Lower lobe of right lung (tissue), 2 donors: Measurements from ENCODE around the gene TIMP3. TPM values are rescaled to one million over a fixed set of nuclear protein-coding genes. Genes with fewer than 3 reads are reported as not detected.
A peak's percentile ranks its signal among the peaks of the same experiment; 100 is the strongest.

ENCODE experiments used
- ATAC-seq, 2 donors: fragments of 200-7000 bp; cut with Tn5 transposase; one replicate each; pipeline ENCODE4 v1.9.1; 2020 to 2022; ENCODE audit warnings: mild to moderate bottlenecking in 2 of 2, moderate library complexity in 2 of 2
- DNase-seq: peaks from one replicate; pipeline ENCODE4 v3.0.0-alpha.2; 2020
- H3K27ac ChIP-seq: fragments of 200-600 bp; one replicate; pipeline ENCODE4 v1.8.0; 2022
- H3K27me3 ChIP-seq: fragments of 200-600 bp; one replicate; pipeline ENCODE4 v1.8.0; 2022; ENCODE audit warnings: low read depth
- H3K36me3 ChIP-seq: fragments of 200-600 bp; one replicate; pipeline ENCODE4 v1.8.0; 2022; ENCODE audit warnings: mild to moderate bottlenecking
- H3K4me1 ChIP-seq: fragments of 200-600 bp; one replicate; pipeline ENCODE4 v1.8.0; 2022
- H3K4me3 ChIP-seq: fragments of 200-600 bp; one replicate; pipeline ENCODE4 v1.8.0; 2022; ENCODE audit warnings: mild to moderate bottlenecking
- H3K9me3 ChIP-seq: fragments of 200-600 bp; one replicate; pipeline ENCODE4 v1.8.0; 2022
- intact Hi-C: fragments of 100-400 bp; cut with DNase I; formaldehyde crosslinking; loops from one replicate; pipeline ENCODE4 v1.11.0; 2022
- total RNA-seq: library from RNA; stranded (reverse); fragmentation: NEBNext Ultra II Directional; extraction: Animal tissue kit (Norgen Biotek cat#: 25700); gene quantifications from one replicate; pipeline ENCODE4 v1.2.1, GENCODE V29; 2021
- TF ChIP-seq, protein P1 (sequence below): fragments of 200-600 bp; IDR thresholded peaks from one replicate; pipeline ENCODE4 v1.8.0; 2022; ENCODE audit warnings: antibody characterized with exemption, mild to moderate bottlenecking
- donor health status: DM: no; HTN: yes; CAD: no; lungs with severe emphysema.

TIMP3 gene
- total RNA-seq, 1 donor from 2014 or later: 390 TPM

- intact Hi-C loops: loop anchor here (10.0 kb wide), 2 partner anchors 130 to 270 kb away; no protein-coding TSS in a partner anchor
- H3K36me3 ChIP-seq: no peaks in the 10 kb centered on the region
- DNase-seq (no peak), ATAC-seq (no peak)
- H3K27ac ChIP-seq: no peak overlapping the region
- no peaks in the 10 kb centered on the region for H3K27me3 ChIP-seq
- peaks cover 13% of the 10 kb centered on the region for H3K4me1 ChIP-seq
- TF ChIP-seq, protein P1, sequence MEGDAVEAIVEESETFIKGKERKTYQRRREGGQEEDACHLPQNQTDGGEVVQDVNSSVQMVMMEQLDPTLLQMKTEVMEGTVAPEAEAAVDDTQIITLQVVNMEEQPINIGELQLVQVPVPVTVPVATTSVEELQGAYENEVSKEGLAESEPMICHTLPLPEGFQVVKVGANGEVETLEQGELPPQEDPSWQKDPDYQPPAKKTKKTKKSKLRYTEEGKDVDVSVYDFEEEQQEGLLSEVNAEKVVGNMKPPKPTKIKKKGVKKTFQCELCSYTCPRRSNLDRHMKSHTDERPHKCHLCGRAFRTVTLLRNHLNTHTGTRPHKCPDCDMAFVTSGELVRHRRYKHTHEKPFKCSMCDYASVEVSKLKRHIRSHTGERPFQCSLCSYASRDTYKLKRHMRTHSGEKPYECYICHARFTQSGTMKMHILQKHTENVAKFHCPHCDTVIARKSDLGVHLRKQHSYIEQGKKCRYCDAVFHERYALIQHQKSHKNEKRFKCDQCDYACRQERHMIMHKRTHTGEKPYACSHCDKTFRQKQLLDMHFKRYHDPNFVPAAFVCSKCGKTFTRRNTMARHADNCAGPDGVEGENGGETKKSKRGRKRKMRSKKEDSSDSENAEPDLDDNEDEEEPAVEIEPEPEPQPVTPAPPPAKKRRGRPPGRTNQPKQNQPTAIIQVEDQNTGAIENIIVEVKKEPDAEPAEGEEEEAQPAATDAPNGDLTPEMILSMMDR: no peak
- no peak overlapping the region for H3K4me3 ChIP-seq
- H3K9me3 ChIP-seq: no peaks in the 10 kb centered on the region
These were observed 6.3 kb upstream of the TIMP3 start for GRCh38 chr22:32795214-32795596.

DNA sequence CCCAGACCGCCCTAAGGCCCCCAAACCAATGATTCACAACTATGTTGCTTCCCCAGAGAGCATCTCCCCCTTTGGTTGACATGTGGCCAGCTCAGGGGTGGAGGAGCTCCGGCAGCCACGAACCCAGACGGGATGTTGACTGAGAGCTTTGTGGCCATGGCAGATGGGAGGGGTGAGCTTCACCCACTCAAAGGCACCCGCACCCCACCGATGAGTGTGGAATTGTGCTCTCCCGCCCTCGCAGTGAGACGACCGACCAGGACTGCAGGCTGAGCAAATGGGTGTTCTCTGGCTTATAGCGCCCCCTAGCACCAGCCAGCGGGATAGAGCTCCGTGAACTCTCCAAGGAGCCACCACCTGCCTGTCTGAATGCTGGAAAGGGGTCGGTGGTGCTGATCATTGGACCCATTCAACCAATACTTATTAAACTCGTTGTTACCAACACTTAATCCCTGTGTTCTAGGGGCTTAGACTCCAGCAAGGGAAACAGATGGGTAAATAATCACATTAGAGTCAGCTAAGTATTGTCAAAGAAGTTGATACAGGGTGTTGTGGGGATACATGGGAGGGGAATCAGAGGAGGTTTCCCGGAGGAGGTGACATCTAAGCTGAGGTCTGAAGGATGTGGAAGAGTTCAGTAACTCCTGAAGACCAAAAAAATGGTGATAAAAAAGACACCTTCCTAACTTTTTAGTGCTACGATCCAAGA, 4.5 kb upstream of the TIMP3 start:
- DNase-seq: peak; percentile 71
- H3K27me3 ChIP-seq: peaks cover 10% of the 10 kb centered on the region

DNA sequence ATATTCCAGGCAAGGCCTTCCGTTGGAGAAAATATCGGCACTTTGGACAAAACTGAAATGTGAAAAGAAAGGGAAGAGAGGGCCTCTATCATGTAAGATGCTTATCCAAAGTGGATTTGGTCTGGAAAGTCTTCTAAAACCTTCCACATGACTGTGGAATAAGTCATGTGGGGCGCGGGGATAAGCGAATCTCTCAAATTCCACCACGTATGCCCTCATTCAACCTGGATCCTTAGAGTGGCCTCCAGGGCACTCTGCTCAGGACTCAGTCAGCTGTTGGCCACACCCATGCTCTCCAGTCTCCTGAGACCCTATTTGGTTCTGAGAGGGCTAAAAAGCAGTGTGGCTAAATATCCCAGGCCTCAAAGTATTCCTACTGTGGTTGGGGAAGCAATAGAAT, 2.0 kb upstream of the TIMP3 start:
- H3K4me3 ChIP-seq: no peak overlapping the region
- no peaks in the 10 kb centered on the region for H3K9me3 ChIP-seq
- DNase-seq: no peak
- TF ChIP-seq, protein P1: no peak
- intact Hi-C loops: loop anchor here (10.0 kb wide), 2 partner anchors 135 to 275 kb away; no protein-coding TSS in a partner anchor
- no peaks in the 10 kb centered on the region for H3K36me3 ChIP-seq
- no peak overlapping the region for H3K27ac ChIP-seq
- peaks cover 15% of the 10 kb centered on the region for H3K27me3 ChIP-seq
- no peak for ATAC-seq
- peaks cover 26% of the 10 kb centered on the region for H3K4me1 ChIP-seq

More for the DNA sequence above, 4.5 kb upstream of the TIMP3 start:
- H3K4me1 ChIP-seq: peaks cover 23% of the 10 kb centered on the region
- H3K27ac ChIP-seq: no peak overlapping the region
- peak; percentile 75 to 82 for ATAC-seq
- H3K36me3 ChIP-seq: no peaks in the 10 kb centered on the region
- TF ChIP-seq, protein P1: peak; percentile 88
- H3K4me3 ChIP-seq: no peak overlapping the region
- intact Hi-C loops: loop anchor here (10.0 kb wide), 2 partner anchors 132 to 272 kb away; no protein-coding TSS in a partner anchor
- no peaks in the 10 kb centered on the region for H3K9me3 ChIP-seq

DNA sequence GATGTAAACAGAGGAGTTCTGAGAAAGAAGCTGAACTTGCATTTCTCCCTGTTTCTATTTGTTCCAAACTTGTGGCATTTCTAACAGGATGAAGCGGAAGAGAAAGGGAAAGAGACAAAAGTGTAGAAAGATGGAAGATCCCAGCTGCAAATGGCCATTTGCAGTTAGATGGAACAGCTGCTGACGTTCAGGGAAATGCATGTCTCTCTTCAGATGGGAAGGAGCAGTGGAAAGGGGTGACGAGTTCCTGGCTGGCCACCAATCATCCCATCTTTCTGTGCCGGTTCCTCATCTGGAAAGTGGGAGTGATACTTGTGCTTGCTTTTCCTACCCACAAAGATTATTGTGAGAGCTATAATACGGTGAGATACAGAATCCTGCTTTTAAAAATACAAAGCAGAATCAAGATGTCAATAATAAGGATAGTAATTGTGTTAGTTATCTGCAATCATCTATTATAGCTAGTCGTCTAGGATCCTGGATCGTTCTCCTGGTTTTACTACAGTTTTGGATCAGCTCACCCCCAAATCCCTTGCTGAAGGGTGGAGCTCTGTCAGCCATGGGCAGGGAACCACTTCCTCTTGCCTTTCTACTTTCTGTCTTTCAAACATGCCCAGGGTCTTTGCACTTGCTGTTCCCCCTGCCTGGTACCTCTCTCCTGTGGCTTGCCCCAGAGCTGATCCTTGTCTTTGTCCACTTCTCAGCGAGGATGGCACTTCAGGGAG, 1.2 kb upstream of the TIMP3 start:
- TF ChIP-seq, protein P1: no peak
- peaks cover 29% of the 10 kb centered on the region for H3K4me1 ChIP-seq
- H3K4me3 ChIP-seq: peak overlapping the region; percentile 77

GRCh38 chr22:32800994-32801536, 440 bp upstream of the TIMP3 start:
- H3K9me3 ChIP-seq: no peaks in the 10 kb centered on the region
- TF ChIP-seq, protein P1: no peak
- H3K4me3 ChIP-seq: peak overlapping the region; percentile 77
- ATAC-seq: no peak
- intact Hi-C loops: no loop called here
- peaks cover 5% of the 10 kb centered on the region for H3K36me3 ChIP-seq
- H3K27ac ChIP-seq: peak overlapping the region; percentile 93
- no peak for DNase-seq
- H3K27me3 ChIP-seq: peaks cover 15% of the 10 kb centered on the region
- H3K4me1 ChIP-seq: peaks cover 34% of the 10 kb centered on the region

More for the DNA sequence above, 1.2 kb upstream of the TIMP3 start:
- DNase-seq: no peak
- no peaks in the 10 kb centered on the region for H3K9me3 ChIP-seq
- ATAC-seq: no peak
- peak overlapping the region; percentile 93 for H3K27ac ChIP-seq
- no peaks in the 10 kb centered on the region for H3K36me3 ChIP-seq
- intact Hi-C loops: no loop called here
- H3K27me3 ChIP-seq: peaks cover 15% of the 10 kb centered on the region
